Ammon's horn (tissue), 1 donor: ENCODE data around the gene CAPN9.
A peak's percentile ranks its signal among the peaks of the same experiment; 100 is the strongest.
"Not testable (repeated sequence)": the region's sequence is repeated elsewhere in the genome, so short reads cannot be mapped to it uniquely, and the experiment has no call there.

ENCODE experiments used
- DNase-seq: peaks from one replicate; pipeline ENCODE4 v3.0.0-alpha.2; 2016; ENCODE audit warnings: low spot score

CAPN9 gene, protein sequence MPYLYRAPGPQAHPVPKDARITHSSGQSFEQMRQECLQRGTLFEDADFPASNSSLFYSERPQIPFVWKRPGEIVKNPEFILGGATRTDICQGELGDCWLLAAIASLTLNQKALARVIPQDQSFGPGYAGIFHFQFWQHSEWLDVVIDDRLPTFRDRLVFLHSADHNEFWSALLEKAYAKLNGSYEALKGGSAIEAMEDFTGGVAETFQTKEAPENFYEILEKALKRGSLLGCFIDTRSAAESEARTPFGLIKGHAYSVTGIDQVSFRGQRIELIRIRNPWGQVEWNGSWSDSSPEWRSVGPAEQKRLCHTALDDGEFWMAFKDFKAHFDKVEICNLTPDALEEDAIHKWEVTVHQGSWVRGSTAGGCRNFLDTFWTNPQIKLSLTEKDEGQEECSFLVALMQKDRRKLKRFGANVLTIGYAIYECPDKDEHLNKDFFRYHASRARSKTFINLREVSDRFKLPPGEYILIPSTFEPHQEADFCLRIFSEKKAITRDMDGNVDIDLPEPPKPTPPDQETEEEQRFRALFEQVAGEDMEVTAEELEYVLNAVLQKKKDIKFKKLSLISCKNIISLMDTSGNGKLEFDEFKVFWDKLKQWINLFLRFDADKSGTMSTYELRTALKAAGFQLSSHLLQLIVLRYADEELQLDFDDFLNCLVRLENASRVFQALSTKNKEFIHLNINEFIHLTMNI

DNA sequence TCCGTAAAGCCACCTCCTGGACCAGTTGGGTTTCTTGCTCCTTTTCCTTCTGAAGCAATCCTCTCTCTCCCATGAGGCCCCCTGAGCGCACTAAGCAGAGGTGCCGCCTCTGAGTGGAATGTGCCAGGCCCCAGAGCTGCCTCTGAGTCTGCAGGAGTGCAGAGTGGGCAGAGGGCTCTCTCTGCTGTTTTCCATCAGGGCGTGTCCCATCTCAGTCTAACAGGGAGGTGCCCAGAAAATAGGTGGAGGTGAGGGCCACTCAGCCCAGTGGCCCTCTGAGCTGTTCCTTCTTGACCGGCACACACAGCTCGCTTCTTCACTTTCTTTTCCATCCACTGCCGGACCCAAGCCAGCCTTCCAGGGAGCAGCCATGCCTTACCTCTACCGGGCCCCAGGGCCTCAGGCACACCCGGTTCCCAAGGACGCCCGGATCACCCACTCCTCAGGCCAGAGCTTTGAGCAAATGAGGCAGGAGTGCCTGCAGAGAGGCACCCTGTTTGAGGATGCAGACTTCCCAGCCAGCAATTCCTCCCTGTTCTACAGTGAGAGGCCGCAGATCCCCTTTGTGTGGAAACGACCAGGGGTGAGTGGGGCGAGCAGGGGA is at the start of gene CAPN9:
CAPN9 (plus strand) TSS at position 262 of the 604 bp plus-strand sequence; CDS start at position 371, 109 bp downstream.
- no peak for DNase-seq

DNA sequence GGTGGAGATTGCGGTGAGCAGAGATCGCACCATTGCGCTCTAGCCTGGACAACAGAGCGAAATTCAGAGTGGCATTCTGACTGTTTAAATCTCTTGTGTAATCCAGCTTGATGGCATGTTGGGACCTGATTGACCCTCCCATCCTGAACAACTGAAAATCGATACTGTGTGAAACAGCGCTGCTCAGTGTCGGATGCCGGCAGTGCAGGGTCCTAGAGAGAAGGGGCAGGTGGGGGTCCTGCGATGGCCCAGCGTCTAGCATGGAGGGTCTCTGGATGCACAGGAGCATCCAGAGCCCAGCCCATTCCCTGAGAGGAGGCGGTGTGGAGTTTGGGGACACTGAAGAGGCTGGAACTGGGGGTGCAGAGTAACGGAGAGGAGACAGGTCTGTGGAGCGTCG is 49.1 kb upstream of the CAPN9 start:
- DNase-seq, result no peak

DNA sequence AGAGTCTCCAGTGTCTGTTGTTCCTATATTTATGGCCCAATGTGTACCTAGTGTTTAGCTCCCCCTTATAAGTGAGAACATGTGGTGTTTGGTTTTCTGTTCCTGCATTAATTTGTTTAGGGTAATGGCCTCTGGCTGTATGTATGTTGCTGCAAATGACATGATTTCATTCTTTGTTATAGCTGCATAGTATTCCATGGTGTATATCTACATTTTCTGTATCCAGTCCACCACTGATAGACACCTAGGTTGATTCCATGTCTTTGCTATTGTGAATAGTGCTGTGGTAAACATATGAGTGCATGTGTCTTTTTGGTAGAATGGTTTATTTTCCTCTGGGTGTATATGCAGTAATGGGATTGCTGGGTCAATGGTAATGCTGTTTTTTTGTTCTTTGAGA is 48.2 kb upstream of the CAPN9 start:
- not testable (repeated sequence) for DNase-seq

DNA sequence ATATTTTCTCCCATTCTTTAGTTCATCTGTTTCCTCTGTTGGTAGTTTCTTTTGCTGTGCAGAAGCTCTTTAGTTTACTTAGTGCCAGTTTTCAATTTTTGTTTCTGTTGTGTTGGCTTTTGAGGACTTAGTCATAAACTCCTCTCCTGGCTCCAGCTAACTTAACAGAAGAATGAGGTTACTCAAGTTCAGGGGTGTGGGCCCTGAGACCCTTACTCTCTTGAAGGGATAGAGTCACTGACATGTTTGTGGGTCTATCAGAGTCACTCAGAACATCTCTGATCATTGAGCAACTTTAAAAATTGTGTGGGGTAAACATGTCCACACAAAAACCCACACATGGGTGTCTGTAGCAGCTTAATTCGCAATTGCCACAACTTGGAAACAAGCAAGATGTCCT is 47.5 kb upstream of the CAPN9 start:
- no peak for DNase-seq

DNA sequence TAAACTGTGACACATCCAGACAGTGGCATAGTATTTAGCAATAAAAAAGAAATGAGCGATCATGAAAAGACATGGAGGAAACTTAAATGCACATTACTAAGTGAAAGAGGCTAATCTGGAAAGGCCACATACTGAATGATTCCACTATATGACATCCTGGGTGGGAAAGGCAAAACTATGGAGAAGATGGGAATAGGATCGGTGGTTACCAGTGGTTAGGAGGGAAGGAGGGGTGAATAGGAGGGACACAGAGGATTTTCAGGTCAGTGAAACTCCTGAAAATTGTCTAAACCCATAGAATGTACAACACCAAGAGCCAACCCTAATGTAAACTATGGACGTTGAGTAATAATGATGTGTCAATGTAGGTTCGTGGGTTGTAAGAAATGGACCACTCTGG is 47.1 kb upstream of the CAPN9 start:
- DNase-seq, result no peak

DNA sequence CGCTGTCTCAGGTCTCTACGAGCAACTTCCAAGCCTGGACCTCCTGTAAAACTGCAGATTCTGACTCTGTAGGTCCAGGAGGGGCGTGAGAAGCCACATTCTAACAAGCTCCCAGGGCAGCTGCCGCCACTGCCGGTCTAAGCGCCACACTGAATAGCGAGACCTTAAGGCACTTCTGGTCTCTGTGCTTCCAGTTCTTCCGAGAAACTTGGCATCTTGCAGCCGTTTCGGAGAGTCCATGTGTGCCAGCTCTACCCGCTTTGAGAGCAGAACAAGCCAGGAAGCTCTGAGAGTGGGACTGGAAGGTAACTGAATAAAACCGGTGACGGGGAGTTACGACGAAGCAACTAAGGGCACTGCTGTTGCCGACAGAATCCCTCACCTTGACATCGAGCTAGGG is 45.8 kb upstream of the CAPN9 start:
- peak; percentile 68 for DNase-seq

DNA sequence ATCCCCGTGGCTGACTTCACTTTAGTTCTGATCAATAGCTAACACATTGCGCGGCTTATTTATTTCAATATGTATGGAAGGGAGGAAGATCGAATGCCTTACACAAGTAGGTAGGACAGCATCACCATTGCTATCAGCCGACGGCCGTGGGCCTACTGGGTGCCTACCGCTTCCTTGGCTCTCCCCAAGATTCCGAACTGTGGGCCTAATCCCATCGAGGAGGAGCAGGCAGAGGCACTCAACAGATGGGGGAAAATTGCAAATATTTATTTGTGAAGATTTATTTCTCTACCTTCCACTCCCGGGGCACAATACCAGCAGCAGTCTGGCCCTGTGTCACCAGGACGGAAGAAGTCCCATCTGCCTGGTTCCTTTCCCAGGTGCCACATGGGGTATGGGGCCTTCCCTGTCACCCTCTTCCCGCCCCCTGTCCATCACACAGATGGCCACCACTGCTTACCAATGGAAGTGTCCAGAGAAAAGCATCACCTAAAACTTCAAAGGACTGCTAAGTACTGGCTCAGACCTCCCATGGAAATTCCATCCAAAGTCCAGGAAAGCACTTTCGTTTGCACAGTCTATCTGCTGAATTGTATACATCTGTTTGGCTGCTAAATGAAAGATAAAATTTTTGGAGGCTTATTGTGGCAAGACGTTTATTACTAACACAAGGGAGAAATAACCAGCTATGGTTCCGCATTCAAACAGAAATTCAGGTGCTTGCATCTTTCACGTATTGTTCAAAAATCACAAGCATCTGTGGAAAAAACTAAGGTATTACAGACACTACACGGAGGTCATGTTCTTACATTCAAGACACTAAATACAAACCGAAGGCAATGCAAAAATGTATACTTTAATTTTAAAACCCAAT is 45.1 kb upstream of the CAPN9 start:
- DNase-seq, result no peak

DNA sequence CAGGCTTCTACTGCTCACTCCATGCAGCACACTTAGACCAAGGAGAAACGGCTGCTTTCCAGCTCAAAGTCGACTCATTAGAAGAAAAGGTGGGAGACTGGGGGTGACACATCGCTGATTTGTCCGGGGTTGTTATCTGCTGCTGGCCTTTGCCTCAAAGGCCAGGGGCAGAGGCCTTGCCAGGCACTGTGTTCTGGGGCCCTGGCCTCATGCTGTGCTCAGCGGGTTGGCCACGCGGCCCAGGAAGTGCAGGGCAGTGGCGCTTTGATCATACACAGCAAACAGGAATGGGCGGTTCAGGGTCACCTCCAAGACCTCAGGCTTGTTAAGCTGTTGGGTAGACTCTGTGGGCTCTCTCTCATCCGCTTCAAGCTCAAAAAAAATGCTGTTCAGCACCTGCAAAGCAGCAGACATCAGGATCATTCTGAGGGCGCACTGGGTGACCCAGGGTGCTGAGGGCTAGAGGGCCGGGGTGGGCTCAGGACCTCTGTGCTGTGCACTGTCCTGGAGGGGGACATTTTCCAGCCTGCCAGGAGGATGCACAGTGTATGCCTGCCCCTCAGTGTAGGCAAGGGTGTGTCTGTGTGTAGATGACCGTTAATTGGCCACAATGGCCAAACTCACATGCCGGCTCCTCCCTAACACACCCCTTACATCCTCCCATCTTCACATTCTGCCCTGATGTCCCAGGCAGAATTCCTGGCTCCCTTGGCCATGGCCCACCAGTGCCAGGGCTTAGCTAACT is 44.1 kb upstream of the CAPN9 start:
- DNase-seq, result no peak

DNA sequence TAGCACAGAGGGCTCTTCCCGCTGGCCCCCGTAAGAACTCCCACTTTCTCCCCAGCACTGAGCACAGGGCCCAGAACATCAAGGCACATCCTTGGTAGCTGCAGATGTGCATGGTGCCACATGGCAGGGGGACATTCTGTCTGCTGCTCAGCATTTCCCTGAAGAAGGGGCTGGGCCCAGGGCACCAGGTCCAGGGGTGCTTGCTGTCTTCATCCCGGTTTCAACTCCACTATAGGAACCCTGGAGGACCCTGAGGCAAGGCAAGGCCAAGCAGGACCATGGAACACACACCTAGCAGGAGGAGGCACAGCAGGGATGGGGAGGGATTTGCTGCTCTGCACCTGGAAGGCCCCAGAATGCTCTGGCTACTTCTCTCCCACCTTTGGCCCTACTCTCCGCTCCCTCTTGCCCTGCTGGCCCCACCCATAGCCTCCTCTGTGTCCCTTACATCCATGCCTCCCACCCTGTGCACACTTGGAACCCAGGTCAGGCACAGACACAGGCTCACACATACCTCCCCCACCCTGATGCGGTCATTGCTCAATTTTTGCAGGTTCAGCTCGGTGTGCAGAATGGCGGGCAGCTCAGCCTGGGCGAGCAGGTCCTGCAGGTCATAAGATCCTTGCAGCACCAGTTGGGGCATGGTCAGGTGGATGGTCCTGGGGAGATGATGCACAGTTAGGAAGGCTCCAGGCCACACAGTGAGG is 43.4 kb upstream of the CAPN9 start:
- DNase-seq, result no peak

DNA sequence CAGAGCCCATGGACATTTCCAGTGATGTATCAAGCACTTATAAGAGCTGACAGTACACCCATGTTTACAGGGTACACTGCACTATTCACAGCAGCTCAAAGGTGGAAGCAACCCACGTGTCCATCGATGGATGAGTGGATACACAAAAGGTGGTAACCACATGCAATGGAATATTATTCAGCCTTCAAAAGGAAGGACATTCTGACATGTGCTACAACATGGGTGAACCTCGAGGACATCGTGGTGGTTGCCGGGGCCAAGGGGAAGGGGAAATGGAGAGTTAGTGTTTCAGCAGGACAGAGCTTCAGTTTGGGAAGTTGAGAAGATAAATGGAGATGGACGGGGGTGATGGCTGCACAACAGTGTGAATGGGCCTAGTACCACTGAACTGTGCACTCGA is 42.4 kb upstream of the CAPN9 start:
- DNase-seq, result no peak

DNA sequence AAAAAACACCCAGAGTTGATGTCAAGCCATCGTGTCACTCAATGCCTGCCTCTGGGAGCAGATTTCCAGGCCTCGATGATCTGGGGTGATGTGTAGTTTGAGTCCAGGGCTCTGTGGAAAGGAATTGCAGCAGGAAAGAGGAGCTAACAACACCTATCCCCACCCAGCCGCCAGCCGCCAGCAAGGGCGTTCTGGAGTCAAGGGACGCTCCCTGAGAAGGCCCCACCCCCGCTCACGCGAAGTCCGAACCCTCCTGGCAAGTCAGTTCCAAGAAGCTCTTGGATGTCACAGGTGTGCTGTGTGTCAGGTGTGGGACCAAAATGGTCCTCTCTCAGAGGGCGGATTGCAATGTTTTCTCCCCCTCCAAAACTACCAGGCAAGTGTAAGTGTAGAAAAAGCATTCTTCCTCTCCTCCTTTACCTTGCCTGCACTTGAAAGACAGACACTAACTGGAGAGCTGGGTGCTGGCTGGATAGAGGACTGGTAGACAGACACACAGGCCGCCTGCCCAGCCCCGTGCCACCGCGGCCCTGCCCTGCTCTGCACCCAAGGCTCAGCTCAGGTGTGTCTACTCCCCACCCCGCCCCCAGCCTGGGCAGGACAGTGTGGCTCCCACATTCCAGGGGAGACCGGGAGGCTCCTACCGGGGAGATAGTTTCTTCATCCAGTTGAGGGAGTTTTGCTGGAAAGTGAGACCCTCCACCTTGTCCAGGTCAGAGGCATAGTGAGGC is 41.7 kb upstream of the CAPN9 start:
- DNase-seq, result no peak

DNA sequence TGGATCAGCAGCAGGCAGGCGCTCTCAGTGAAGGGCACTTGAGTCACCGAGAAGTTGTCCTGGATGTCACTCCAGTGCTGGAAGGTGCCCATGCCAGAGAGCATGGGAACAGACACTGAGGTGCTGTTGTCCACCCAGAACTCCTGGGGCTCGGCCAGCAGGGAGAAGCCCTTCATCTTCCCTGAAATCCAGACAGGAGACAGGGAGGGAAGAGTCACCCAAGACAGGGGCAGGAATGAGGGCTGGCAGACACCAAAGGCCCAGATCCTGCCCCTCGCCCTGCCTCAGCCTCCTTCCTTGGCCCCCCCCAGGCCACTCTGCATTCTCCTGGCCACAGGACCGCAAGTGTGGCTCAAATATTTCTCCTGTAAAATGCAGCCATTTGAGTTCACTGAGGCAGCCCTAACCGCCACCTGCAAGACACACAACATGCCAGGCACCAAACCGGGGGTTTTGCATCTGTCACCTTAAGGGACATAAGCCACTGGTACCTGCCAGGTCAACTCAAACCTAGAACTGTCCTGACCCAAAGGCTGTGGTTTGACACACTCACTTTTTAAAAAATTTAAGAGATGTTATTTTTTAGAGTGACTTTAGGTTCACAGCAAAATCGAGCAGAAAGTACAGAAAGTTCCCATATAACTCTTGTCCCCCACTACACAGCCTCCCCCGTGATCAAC is 41.0 kb upstream of the CAPN9 start:
- DNase-seq, result no peak

DNA sequence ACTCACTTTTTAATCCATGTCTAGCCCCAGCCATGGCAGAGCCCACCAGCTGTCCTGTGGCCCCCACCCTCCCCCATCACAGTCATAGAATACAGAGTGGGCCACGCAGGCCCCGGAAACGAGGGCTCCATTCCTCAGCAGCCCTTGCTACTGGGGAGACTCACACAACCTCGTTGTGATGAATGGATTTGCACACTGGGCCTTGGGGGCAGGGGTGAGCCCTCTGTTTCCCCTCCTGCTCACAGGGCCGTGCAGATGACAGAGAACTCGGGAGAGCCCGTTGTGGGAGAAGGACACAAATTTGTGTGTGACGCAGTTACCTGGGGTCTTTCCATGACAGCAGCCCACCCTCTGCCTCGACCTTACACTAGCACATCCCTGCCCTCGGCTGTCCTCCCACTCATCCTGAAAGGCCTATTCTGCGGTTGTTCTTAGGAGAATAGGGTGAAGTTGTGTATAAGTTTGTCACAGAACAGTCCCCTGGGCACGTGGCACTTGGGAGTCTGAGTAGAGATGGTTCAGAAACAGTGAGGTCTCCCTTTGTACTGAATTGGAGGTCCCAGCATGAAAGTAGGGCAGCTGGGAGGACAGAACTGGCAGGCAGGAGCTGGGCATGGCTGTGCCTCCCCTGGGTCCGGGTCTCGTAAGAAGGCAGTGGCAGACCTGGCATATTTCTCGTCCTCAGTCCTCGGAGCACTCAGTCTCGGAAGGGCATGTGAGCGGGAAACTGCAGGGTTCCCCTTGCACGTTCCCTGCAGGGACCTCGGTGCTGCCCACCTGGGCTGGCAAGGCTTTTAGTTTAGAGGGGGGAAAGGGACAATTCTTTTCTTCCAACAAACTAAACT is 40.1 kb upstream of the CAPN9 start:
- no peak for DNase-seq

DNA sequence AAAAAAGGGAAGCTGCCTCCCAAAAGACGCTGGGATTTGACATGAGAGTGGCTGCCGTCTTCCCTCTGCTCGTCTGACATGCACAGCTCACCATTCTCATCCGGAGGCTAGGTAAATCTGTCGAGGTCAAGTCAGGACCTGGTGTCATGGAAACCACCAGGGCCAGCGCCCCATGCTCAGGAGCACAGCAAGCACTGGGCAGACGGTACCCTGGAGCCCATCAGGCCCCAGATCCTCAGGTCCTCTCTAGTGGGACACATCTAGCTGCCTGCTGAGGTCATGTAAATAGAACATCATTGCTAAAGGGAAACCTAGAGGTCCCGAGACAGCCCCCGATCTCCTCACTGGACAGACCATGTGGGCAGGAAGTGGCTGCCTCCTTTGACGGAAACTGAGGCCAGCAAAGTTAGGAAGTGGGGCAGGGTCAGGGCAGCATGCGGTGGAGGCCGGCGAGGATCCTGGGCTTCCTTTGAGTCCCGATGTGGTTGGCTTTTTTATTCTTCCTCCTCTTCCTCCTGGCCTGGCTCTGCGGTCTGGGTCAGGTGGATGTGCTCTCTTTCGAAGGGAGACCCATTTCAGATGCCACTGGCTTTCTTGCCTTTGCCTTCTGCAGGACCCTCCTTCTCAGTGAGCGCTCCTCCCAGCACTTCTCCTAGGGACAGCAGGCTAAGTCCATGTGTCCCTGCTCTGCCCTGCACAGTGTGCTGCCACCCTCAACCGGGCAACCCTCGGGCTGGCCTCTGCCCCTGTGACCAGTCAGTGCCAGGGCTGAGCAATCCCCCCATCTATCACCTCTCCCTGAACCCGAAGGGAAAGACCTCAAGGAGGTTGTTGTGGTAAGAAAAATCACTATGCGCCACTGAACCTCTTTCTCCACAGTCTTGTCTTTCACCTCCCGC is 39.2 kb upstream of the CAPN9 start:
- no peak for DNase-seq

DNA sequence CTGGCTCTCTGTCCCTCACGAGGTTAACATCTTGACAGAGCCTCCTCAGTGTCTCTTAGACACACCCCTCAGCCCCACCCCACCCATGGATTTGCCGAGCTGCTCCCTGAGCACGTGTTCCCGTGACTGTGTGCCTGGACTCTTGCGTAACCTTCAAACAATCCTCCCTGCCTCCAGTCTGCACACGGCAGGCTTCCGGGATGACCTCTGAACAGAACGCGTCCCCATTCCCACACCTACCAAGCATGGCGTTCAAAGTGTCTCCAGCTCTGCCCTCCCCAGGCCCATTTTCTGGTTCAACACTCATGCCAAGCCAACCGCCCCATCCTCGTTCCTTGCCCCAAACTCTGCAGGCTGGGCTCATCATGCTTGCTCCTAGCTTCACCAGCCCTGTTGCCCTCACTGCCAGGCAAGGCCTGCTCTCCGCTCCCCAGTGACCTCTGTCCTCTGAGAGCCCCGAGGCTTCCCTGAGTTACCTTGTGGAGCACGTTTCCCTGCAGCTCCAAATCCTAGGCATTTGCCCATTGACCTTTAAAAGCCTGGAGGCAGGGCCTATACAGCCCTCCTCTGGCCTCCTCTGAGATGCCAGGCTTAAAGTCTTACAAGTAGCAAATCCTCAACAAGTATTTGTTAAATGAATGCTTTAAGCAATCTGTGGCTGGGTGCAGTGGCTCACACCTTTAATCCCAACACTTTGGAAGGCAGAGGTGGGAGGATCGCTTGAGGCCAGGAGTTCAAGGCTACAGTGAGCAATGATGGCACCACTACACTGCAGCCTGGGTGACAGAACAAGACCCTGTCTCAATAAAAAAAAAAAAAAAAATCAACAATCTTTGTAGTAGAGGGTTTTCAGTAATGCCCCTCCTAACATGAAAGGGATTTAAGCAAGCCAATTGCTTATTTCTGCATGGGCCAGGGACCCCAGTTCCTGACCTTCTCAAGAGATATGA is 38.3 kb upstream of the CAPN9 start:
- peak; percentile 33 for DNase-seq
